GM19035 (cell line): ENCODE data around the gene PSMD6.

Experiments
- ATAC-seq: cut with Tn5 transposase; IDR thresholded peaks from one replicate; pipeline ENCODE4 v1.9.1; 2021; ENCODE audit not compliant: unreplicated experiment

Gene PSMD6

GRCh38 chr3:63980019-63980418, 43.3 kb downstream of the PSMD6 start:
- ATAC-seq: no peak

- ATAC-seq: no peak
Observed at GRCh38 chr3:63979093-63979885, 44.0 kb downstream of the PSMD6 start.

- no peak for ATAC-seq
Observed at GRCh38 chr3:63977893-63978292, 45.4 kb downstream of the PSMD6 start.

- ATAC-seq: no peak
Observed at GRCh38 chr3:63976872-63977200, 46.5 kb downstream of the PSMD6 start.

- ATAC-seq: no peak
Observed at GRCh38 chr3:63976161-63976871, 47.0 kb downstream of the PSMD6 start.

- no peak for ATAC-seq
Observed at GRCh38 chr3:63975723-63976122, 47.6 kb downstream of the PSMD6 start.

GRCh38 chr3:63974451-63974850, 48.8 kb downstream of the PSMD6 start:
- no peak for ATAC-seq

- no peak for ATAC-seq
Observed at GRCh38 chr3:63973406-63973805, 49.9 kb downstream of the PSMD6 start.

- no peak for ATAC-seq
Observed at GRCh38 chr3:63972987-63973386, 50.3 kb downstream of the PSMD6 start.

- no peak for ATAC-seq
Observed at GRCh38 chr3:63972196-63972595, 51.1 kb downstream of the PSMD6 start.

- ATAC-seq: no peak
Observed at GRCh38 chr3:63970631-63971475, 52.4 kb downstream of the PSMD6 start.

- ATAC-seq: no peak
Observed at GRCh38 chr3:63969876-63970275, 53.4 kb downstream of the PSMD6 start.

- ATAC-seq: peak; percentile 32
Observed at GRCh38 chr3:63968612-63969350, 54.5 kb downstream of the PSMD6 start.

GRCh38 chr3:63967675-63968611, 55.4 kb downstream of the PSMD6 start:
- ATAC-seq: peak; percentile 53

- ATAC-seq: no peak
Observed at GRCh38 chr3:63966871-63967270, 56.4 kb downstream of the PSMD6 start.

- ATAC-seq: no peak
Observed at GRCh38 chr3:63966007-63966406, 57.3 kb downstream of the PSMD6 start.

- ATAC-seq: no peak
Observed at GRCh38 chr3:63964681-63965485, 58.4 kb downstream of the PSMD6 start.

GRCh38 chr3:63963496-63963895, 59.8 kb downstream of the PSMD6 start:
- no peak for ATAC-seq

- peak; percentile 63 for ATAC-seq
Observed at GRCh38 chr3:63961891-63962290, 61.4 kb downstream of the PSMD6 start.
